Brain pericyte (primary cell): ENCODE results near the gene PRKCA.
"Not testable (repeated sequence)": the region's sequence is repeated elsewhere in the genome, so short reads cannot be mapped to it uniquely, and the experiment has no call there.

Source experiments
- DNase-seq: peaks from one replicate; pipeline ENCODE4 v3.0.0-alpha.2; 2012; ENCODE audit warnings: low read depth, low spot score

The PRKCA gene

DNA sequence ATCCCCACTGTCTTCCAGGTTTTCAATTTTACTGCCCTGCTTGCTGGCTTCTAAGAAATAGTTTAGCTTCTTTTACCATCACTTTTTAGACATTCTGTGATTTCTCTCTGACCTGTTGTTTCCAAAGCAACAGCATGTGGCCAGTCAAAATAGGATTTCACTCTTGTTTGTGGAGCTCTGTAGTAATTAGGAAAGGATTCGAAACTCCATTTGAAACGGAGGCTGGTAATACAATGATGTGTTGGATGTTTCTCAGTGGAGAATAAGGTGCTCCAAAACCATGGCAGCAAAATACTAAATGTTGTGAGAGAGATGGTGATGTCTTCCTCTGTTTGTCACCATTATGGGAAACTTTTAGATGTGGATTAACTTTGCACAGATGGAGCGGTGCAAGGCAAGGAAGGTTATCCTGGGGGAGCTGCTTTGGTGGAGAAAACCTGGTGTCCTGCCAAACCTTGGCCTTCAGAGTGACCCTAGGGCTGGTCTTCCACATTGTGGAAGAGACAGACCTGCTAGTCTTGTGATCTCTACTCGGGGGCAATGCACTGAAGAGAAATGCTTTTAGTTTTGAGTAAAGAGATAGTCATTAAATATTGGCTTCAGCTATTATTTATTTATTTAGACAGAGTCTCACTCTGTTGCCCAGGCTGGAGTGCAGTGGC is 79.4 kb downstream of the PRKCA start:
- no peak for DNase-seq

DNA sequence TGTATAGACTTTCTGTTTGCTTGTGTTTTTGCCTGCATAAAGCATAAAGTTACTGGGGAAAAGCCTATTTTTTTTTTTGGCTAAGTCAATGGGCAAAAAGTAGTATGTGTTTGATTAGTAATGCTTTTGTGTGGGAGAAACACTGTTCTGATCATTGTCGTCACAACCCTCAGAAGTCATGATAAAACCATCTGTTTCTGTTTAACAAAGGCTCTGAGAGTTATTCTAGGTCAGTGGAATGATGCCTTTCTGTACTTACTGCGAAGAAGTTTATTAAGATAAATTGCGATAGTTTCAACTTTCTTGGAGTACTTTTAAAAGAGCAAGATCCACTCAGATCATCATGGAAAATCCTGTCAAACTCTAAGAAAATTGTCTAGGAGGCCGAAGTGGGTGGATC is 80.9 kb downstream of the PRKCA start:
- peak; percentile 70 for DNase-seq

DNA sequence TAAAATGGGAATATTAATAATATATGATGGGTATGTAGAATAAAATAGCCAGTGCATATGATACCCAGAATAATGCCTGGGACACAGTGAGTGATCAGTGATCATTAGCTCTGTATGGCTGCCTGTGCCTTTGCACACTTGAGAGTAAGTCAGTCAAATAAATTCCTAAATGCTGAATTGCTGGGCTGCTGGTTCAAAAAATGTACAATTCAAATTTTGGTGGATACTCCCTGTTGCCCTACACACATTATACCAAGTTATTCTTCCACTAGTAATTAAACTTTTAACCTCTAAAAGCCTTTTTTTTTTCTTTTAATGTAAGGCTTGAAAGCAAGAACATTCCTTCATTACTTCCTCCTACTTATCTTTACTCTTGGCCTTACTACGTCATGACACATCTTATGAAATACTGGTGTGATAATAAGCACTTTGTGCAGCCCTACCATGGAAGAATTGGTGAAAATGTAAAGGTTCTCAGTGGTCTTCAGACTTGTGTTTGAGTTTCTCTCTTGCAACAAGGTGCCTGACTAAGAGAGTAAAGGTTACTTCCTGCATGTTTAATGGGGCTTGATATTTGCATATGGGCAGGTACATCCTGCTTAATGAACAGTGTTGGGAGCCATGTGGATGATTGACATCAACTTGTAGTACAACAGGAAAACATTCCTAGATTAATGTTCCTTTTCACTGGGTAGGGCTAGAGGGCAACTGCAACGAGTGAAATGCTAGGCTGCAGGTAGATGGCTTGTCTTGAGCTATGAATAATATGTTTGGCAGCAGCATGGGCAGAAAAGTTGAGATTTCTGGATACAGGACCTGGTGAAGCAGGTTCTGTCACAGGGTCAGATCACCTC is 84.3 kb downstream of the PRKCA start:
- DNase-seq = no peak

DNA sequence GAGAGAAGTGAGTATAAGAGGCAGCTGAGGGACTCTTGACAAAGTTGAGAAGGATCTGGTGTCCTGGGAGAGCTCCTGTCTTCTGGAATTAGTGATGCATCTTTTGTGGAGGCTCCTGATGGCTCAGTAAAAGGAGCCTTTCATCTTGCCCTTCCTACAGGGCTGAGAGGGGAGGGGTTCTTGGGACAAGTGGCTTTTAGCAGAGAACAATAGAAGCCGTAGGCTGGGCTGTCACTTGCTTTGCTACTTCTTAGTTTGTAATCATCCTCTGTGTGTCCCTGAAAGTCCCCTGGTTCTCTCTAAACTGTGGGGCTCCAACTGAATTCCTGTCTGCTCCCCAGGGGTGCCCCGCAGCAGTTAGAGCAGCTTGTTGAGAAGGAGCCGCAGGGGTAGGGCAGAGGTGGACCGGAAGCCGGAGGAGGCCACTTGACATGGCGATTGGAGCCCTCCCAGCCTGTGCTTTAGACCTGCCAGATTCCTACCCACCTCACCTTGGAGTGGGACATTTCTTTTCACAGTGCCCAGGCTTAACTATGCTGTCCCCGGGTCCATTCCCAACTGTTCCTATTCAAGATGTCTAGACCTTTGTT is 85.1 kb downstream of the PRKCA start:
- no peak for DNase-seq

DNA sequence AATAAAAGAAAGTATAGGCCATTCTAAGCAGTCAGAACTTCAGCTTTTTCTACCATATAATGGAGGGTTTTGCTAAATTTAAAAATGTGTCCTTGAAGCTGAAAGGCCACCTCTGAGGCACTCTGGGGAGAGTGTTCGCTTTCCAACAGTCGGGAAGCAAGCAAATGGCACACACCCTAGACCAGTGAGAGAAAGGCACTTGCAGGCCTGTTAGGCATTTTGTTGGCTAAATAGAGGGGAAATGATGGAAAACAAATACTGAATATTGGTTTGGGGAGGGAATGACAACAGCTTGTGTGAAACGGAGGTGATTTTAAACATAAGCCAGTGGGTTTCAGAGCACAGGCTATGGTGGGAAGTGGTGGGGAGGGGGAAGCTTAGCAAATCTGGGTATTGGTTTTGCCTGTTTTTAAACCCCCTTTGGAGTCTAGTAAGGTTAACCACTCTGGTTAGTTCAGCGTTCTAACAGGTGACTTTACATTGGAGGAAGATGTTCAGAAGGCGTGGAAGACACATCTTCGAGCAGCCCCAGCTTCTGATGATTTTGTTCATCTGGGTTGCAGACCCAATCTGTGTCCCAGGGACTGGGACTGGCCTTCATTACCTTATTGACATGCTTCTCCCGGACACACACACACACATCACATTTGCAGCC is 90.5 kb downstream of the PRKCA start:
- no peak for DNase-seq

DNA sequence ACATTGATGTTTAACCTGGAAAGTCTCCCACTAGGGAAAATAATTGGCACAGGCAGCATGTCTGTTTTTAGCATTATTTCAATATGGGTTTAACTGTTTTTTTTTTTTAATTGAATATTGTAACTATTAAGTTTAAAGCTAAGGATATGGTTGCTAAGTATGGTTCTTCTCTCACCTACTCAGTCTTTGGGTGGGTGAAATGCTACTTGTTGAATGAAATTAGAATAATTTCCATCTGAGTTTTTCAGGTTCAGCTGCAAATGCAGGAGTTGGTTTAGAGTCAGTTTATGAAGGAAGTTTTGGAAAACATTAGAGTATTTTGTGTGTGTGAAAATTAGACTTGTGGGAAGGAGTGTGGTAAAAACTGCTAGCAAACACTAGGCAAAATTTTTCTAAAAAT is 93.5 kb downstream of the PRKCA start:
- no peak for DNase-seq

DNA sequence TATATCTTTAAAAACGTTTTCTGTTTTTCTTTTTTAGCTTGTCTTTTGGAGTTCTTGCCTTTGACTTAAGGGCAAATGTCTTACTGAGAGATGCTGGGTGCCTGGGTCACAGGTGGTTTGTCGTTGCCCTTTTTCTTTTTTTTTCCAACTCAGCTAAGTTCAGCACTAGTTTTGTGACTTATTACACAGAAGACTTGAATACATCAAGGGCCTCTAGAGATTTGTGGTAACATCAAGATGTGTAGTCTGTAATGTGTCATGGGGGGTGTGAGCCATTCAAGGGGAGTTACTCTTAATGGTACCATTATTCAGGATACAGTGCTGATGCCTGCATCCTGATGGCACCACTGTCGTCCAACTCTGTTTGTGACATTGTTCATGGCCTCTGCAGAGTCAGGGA is 95.1 kb downstream of the PRKCA start:
- DNase-seq = no peak

DNA sequence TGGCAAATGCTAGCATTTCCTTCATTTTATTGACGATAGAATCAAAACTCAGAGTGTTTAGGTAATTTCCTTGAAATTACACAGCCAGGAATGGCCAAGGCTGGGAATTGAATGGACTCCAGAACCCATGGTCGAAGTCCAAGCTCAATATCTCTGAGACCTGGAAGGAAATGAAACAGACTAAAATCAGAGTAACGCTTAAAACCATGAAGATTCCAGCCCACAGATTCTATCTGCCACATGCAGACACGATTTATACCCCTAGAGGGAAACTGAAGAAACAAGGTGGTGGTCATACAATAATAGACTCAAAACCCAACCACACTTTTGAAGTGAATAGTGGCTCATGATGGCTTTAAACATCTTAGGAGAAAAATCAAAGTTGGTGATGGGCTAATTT is 95.6 kb downstream of the PRKCA start:
- no peak for DNase-seq

DNA sequence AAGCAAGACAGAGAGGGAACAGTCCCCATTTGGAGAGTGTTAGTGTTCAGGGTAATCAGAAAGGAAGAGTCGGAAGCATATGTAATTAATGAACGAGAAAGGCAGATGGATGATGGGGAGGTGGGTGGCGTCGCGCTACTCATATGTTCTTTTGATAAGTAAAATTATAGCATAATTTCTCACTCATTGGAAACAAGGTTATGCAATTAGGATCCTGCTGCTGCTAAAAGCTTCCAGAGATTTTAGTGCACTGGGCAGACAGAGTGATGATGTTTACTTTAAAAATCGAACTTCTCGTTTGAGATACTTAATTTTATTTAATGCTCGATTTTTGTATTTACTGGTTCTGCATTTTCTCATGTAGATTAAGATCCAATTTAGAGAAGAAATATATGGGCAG is 96.2 kb downstream of the PRKCA start:
- DNase-seq = no peak

DNA sequence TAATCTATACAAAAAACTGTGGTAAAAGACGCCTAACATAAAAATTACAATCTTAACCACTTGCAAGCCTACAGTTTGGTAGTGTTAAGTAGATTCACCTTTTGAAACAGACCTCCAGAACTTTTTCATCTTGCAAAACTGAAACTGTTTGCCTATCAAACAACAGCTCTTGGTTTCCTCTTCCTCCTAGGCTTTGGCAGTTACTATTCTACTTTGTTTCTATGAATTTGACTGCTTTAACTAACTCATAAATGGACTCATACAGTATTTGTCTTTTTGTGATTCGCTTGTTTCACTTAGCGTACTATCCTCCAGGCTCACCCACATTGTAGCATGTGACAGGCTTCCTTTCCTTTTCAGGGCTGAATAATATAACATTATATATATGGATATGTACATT is 97.0 kb downstream of the PRKCA start:
- DNase-seq = no peak

DNA sequence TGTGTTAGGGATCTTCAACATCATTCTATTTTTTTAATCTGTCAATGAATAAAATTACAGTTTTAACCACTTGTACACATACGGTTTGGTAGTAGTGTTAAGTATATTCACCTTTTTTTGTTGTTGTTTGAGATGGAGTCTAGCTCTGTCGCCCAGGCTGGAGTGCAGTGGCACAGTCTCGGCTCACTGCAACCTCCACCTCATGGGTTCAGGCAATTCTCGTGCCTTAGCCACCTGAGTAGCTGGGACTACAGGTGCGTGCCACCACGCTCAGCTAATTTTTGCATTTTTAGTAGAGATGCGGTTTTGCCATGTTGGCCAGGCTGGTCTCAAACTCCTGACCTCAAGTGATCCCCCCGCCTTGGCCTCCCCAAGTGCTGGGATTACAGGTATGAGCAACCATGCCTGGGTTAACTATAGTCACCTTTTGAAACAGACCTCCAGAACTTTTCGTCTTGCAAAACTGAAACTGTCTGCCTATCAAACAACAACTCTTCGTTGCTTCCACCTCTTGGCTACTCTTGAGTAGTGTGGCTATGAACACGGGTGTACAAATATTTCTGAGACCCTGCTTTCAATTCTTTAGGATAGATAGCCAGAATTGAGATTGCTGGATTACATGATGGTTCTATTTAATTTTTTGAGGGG is 97.8 kb downstream of the PRKCA start:
- DNase-seq = not testable (repeated sequence)

DNA sequence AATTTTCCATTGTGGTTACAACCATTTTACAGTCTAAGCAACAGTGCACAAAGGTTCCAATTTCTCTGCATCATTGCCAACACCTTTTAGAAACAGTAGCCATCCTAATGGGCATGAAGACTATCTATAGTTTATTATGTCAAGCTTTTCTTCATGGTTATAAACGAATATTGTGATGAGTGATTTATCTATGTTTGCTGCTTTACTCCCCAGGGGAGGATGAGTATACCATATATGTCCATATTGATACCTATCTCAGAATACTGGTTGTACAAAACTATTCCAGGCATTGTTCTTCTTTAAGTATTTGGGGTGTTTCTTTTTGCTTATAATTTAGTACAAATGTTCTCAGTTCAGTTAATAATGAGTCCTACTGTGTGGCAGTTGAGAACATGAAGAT is 98.3 kb downstream of the PRKCA start:
- no peak for DNase-seq

DNA sequence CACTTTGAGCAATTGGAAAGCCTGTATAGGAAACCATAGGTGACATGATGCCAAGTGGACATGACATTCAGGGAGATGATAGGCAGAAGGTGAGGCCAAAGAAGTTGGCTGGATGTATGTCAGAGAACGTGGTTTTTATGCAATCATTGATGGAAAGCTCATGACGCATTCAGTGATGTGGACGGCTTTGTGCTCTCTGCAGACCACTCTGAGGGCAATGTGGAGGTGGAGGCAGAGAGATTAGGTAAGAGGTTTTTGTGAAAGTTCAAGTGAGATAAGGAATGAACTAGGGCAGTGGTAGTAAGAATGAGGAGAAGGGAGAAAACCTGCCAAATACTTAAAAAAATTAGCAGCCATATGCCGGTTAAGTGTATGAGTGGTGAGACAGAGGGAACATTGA is 99.0 kb downstream of the PRKCA start:
- DNase-seq = no peak

DNA sequence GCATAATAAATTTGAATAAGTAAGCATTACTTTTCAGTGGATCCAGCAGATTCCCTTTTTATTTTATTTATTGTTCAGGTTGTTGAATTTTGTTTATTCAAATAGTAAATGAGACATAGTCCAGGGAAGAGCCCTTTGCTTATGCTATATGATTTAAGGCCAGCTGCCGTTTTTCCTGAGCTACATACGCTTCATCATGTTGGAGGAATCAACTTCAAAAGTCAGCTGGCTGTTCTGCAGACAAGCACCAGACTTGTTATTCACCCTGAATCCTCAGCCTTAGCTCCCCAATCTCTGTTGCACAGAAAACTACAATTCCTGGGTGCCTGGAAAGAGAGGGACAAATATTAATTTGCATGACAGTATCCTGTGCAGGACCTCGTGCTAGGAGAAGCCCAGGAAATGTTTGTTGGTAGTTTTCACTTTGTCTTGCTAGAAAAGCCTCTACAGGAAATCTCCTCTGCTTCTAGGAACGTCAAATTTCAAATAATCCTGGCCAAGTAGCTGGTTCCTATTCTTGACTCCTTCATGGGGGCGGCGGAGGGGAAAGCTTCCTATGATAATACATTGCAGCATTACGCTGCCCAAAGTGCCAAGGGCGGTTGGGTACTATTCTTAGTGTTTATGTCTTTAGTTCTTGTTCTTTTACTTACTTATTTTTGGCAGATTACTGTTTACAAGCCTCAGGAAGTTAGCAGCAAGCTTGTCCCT is 101.6 kb downstream of the PRKCA start:
- no peak for DNase-seq

DNA sequence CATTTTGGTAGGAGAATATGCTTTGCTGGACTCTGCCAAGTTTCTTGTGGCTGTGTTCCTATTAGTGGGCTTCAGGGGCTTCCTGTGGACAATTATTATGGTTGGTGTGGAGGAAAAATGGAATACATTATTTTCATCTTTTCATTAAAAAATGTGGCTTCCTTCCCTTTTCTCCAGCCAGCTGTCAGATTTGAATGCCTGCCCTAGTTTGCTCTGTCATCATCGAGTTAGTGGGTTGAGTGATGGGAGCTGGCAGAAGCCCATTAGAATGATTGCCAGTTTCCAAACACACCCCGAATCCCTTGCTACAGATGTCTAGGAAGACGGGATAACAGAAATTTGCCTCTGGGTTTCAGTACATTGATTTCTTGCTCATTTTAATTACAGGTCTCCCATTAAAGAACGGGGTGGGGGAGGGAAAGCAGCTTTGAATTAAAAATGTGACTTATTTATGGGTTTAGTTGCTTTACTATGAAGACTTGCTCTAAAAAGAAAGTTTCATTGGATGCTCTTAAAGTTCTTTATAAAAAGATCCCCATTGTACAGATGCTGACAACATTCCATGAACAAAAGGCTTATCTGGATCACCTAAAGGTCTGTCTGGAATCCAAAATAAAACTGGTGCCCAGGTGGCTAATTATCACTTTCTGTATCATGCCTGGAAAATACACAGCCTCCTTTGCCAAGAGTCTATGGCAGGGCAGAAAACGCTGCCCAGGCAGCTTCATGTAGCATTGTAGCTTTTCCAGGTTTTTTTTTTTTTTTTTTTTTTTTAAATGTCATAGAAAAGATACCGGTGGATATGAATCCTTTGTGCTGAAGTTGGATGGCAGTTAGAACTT is 103.6 kb downstream of the PRKCA start:
- no peak for DNase-seq

DNA sequence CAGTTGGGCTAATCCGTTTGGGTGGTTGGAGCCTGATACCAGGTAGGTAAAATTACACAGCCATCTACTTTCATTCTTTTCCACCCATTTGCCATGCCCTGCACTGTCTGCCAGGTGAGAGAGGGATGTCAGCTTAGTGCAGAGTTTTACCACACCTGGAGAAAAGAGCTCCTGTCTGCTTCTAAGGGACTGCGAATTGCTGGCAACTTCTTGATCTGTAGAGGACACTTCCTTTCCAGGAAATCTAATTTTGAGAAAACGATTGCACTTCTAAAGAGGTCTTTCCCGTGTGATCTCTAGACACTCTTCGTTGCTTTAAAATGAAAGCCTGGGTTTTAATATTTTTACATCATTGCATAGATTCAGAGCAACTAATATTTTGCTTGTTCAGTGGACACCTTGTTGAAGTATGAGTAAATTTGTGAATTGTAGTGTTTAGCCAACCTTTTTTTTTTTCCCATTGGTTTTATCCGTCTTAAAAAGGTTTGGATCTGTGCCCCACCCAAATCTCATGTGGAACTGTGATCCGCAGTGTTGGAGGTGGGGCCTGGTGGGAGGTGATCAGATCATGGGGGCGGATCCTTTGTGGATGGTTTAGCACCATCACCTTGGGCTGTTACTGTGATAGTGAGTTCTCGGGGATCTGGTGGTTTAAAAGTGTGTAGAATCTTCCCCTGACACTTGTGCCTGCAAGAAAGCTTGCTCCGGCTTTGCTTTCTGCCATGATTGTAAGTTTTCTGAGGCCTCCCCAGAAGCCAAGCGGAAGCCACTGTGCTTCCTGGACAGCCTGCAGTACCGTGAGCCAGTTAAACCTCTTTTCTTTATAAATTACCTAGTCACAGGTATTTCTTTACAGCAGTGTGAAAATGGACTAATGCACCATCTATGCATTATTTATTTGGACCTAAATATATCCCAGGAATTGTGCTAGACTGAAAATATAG is 104.6 kb downstream of the PRKCA start:
- DNase-seq = no peak

DNA sequence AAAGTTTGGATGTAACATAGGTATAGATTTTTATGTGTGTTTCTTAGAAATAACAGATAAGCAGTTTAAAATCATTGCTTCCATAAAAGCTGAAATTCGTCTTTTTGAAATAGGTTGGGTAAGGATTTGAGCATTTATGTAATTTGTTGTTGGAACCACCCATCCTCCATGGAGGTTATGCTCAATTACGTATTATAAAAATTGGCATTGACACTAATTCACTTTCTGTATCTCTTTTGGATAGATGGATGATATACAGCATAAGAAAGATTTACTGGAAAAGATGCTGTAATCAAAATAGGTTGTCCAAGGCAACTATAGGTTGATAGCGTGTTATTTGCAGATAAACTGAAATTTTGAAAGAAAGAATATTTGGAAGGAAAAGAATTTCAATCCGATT is 105.5 kb downstream of the PRKCA start:
- DNase-seq = no peak

DNA sequence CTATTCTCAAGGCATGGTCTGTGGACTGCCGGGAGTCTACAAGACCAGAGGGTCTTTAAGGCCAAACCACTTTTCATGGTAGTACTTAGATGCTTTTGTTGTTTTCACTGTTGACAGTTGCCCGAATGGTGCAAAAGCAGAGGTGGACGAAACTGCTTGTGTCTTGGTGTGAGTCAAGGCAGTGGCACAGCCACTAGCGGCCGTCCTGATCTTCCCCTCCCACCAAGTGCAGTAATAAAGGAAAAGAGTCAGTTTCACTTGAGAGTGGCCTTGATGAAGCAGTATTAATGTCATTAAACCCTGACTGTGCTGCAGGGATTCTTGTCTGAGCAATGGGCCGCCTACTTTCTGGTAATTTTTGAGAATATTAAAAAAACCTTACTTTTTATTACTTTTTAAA is 109.1 kb downstream of the PRKCA start:
- no peak for DNase-seq

DNA sequence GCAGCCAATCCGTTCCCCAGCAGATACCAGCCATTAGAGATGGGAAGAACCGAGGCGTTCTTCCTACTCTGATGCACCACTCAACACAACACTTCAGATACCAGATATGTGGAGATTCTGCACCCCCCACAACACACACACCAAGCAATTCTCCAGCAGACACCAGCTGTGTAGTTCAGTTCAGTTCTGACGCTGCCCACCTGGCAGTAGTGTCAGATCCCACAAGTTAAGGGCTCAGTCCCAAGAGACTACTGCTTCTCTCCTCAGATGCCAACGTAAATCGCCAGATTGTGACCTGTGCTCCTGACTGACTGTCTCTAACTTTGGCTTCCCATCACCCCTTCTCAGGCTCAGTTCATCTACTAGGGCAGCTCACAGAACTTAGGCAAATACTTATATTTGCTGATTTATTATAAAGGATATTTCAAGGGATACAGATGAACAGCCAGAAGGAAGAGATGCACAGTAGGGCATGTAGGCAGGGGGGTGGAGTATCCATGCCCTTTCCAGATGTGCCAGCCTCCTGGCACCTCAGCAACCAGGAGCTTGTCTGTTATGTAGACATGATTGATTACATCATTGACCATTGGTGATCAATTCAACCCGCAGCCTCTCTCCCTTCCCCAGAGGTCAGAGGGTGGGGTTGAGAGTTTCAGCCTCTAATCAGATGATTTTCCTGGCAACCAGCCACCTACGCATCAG is 110.6 kb downstream of the PRKCA start:
- no peak for DNase-seq
